WTC11 (cell line): ENCODE measurements around the gene COL4A1. TPM values are rescaled to one million over a fixed set of nuclear protein-coding genes. Genes with fewer than 3 reads are reported as not detected.
"Not testable (repeated sequence)": the region's sequence is repeated elsewhere in the genome, so short reads cannot be mapped to it uniquely, and the experiment has no call there.

Experiments
- ATAC-seq: fragments of 200-7000 bp; cut with Tn5 transposase; 2 replicates; pipeline ENCODE4 v1.10.0; 2021; ENCODE audit warnings: mild to moderate bottlenecking, moderate library complexity
- CTCF ChIA-PET: fragments of 300-600 bp; sonication (Branson Sonifier 250); formaldehyde crosslinking; loops from one replicate; lab custom pipeline; 2021; ENCODE audit warnings: antibody characterized with exemption; lab: Charles Lee
- POLR2A ChIA-PET: fragments of 350-600 bp; sonication (Branson Sonifier 250); formaldehyde crosslinking; loops from one replicate; lab custom pipeline; 2021; ENCODE audit warnings: antibody characterized with exemption; lab: Charles Lee
- DNase-seq: peaks from one replicate; pipeline ENCODE4 v3.0.0; 2021; ENCODE audit warnings: low spot score
- H3K27ac Mint-ChIP-seq: 2 replicates; pipeline ENCODE4 v1.8.0; 2021; ENCODE audit warnings: mixed read lengths
- H3K27me3 Mint-ChIP-seq: 2 replicates; pipeline ENCODE4 v1.8.0; 2021; ENCODE audit warnings: low read depth, mild to moderate bottlenecking, moderate library complexity, mixed read lengths
- H3K36me3 Mint-ChIP-seq: 2 replicates; pipeline ENCODE4 v1.8.0; 2021; ENCODE audit warnings: mixed read lengths
- H3K4me1 Mint-ChIP-seq: 2 replicates; pipeline ENCODE4 v1.8.0; 2022; ENCODE audit warnings: mixed read lengths
- H3K4me3 Mint-ChIP-seq: 2 replicates; pipeline ENCODE4 v1.8.0; 2021; ENCODE audit warnings: mild to moderate bottlenecking, moderate library complexity, mixed read lengths
- H3K9me3 Mint-ChIP-seq: 2 replicates; pipeline ENCODE4 v1.8.0; 2021; ENCODE audit warnings: mixed read lengths
- ATF2 ChIP-seq: sonication (generic); formaldehyde crosslinking; IDR thresholded peaks from 2 replicates; pipeline ENCODE4 v1.8.1; 2022; ENCODE audit warnings: low read depth, missing genetic modification reagents, borderline replicate concordance
- CBFB ChIP-seq: sonication (generic); formaldehyde crosslinking; IDR thresholded peaks from 2 replicates; pipeline ENCODE4 v1.8.1; 2022; ENCODE audit warnings: mild to moderate bottlenecking, low read depth, missing genetic modification reagents
- JAZF1 ChIP-seq: fragments of 250-450 bp; sonication (Bioruptor Pico); IDR thresholded peaks from 2 replicates; pipeline ENCODE4 v1.9.0; 2021; ENCODE audit warnings: moderate library complexity, mild to moderate bottlenecking, inconsistent platforms
- MLX ChIP-seq: sonication (generic); formaldehyde crosslinking; IDR thresholded peaks from 2 replicates; pipeline ENCODE4 v1.8.1; 2023; ENCODE audit warnings: mild to moderate bottlenecking, missing genetic modification reagents, moderate library complexity
- MXD4 ChIP-seq: fragments of 250-450 bp; sonication (Bioruptor Pico); IDR thresholded peaks from 2 replicates; pipeline ENCODE4 v1.8.0; 2021; ENCODE audit warnings: mild to moderate bottlenecking, moderate library complexity, borderline replicate concordance
- ZNF317 ChIP-seq: sonication (generic); formaldehyde crosslinking; IDR thresholded peaks from 2 replicates; pipeline ENCODE4 v1.8.1; 2023; ENCODE audit warnings: low read depth, mild to moderate bottlenecking, moderate library complexity, missing genetic modification reagents, borderline replicate concordance
- ZNF416 ChIP-seq: fragments of 250-450 bp; sonication (Bioruptor Pico); IDR thresholded peaks from 2 replicates; pipeline ENCODE4 v1.9.0; 2021; ENCODE audit warnings: mild to moderate bottlenecking, inconsistent platforms
- total RNA-seq: library from RNA; stranded (reverse); gene quantifications from 3 replicates; pipeline ENCODE4 v1.2.3, GENCODE V29; 2021
- TF ChIP-seq, protein P1 (sequence below): sonication (generic); formaldehyde crosslinking; IDR thresholded peaks from 2 replicates; pipeline ENCODE4 v1.8.1; 2023; ENCODE audit warnings: mild to moderate bottlenecking, missing genetic modification reagents, borderline replicate concordance

The COL4A1 gene
- total RNA-seq, 1 experiment from 2014 or later = 89.6 TPM

DNA sequence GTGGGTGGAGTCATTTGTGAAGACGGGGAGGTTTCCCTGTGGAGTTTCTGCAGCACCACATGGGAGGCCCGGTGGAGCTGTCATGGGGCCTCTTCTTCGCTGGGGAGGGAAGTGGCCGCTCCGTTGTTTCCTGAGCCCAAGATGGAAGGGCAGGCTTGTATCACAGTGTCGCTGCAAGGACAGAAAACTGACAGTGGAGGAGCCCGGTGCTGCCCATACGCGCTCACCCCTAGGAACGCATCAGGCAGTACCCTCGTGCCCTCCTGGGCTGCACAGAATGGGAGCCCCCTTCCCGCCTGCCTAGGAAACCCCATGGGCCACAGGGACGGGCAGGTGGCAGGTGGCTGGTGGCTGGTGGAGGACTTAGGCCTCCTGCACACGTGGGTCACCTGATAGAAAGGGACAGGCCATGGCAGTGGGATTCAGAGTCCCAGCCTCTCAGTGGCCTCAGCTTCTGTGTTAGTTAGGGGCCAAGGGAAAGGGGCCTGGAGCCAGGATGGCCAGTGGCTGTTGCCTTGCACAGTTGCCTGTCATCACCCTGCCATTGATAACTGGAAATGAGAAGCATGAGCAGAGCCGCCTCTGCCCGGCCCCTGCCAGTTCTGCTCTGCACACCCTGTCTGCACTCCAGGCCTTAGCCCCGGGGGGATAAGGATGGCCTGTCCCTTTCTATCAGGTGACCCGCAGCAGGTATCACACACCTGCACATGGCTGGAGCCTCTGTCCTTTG, 7.7 kb upstream of the COL4A1 start (continued):
- TF ChIP-seq, protein P1, sequence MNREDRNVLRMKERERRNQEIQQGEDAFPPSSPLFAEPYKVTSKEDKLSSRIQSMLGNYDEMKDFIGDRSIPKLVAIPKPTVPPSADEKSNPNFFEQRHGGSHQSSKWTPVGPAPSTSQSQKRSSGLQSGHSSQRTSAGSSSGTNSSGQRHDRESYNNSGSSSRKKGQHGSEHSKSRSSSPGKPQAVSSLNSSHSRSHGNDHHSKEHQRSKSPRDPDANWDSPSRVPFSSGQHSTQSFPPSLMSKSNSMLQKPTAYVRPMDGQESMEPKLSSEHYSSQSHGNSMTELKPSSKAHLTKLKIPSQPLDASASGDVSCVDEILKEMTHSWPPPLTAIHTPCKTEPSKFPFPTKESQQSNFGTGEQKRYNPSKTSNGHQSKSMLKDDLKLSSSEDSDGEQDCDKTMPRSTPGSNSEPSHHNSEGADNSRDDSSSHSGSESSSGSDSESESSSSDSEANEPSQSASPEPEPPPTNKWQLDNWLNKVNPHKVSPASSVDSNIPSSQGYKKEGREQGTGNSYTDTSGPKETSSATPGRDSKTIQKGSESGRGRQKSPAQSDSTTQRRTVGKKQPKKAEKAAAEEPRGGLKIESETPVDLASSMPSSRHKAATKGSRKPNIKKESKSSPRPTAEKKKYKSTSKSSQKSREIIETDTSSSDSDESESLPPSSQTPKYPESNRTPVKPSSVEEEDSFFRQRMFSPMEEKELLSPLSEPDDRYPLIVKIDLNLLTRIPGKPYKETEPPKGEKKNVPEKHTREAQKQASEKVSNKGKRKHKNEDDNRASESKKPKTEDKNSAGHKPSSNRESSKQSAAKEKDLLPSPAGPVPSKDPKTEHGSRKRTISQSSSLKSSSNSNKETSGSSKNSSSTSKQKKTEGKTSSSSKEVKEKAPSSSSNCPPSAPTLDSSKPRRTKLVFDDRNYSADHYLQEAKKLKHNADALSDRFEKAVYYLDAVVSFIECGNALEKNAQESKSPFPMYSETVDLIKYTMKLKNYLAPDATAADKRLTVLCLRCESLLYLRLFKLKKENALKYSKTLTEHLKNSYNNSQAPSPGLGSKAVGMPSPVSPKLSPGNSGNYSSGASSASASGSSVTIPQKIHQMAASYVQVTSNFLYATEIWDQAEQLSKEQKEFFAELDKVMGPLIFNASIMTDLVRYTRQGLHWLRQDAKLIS (CRISPR knock-in tag) = no peak
- TF ChIP-seq MXD4 (CRISPR knock-in tag) = no peak
- TF ChIP-seq ZNF416 (CRISPR knock-in tag) = no peak
- no peak for TF ChIP-seq MLX

GRCh38 chr13:110313733-110314132, 6.8 kb upstream of the COL4A1 start:
- H3K27ac Mint-ChIP-seq, H3K4me3 Mint-ChIP-seq, POLR2A ChIA-PET, H3K9me3 Mint-ChIP-seq, DNase-seq, ATAC-seq, H3K36me3 Mint-ChIP-seq, H3K27me3 Mint-ChIP-seq: not testable (repeated sequence)
- CTCF ChIA-PET = interaction anchor here (1.2 kb wide), 1 partner anchor 39 kb away, joined by 3 read pairs; no protein-coding TSS in a partner anchor
- peaks cover 10% of the 10 kb centered on the region for H3K4me1 Mint-ChIP-seq

GRCh38 chr13:110313261-110313660, 6.3 kb upstream of the COL4A1 start:
- H3K4me3 Mint-ChIP-seq, DNase-seq, H3K36me3 Mint-ChIP-seq, H3K9me3 Mint-ChIP-seq, CTCF ChIA-PET, H3K27ac Mint-ChIP-seq, POLR2A ChIA-PET, ATAC-seq: not testable (repeated sequence)
- Mint-ChIP-seq H3K27me3 (peaks cover 12% of the 10 kb centered on the region), H3K4me1 (peaks cover 13% of the 10 kb centered on the region)

GRCh38 chr13:110312339-110313031, 5.5 kb upstream of the COL4A1 start:
- DNase-seq (no peak), ATAC-seq (no peak)
- ChIA-PET POLR2A (no interaction called here), CTCF (no interaction called here)
- TF ChIP-seq JAZF1 (CRISPR knock-in tag) (no peak), ATF2 (no peak), CBFB (no peak), ZNF317 (CRISPR knock-in tag) (no peak)
- H3K36me3 Mint-ChIP-seq = peaks cover 5% of the 10 kb centered on the region; the same call in 1 of the 2 replicates
- H3K9me3 Mint-ChIP-seq = no peaks in the 10 kb centered on the region
- H3K27me3 Mint-ChIP-seq = peaks cover 18% of the 10 kb centered on the region
- peaks cover 16% of the 10 kb centered on the region for H3K4me1 Mint-ChIP-seq
- H3K27ac Mint-ChIP-seq = peak overlapping the region; percentile 12; the same call in 1 of the 2 replicates
- H3K4me3 Mint-ChIP-seq = no peak overlapping the region
